Measurements from ENCODE around the gene MAST3. TPM values are rescaled to one million over a fixed set of nuclear protein-coding genes. Genes with fewer than 3 reads are reported as not detected.

Gene MAST3
- total and polyA plus RNA-seq, 2 donors (not counting 3 experiments of a cell fraction or from before 2014, with no cell fraction given), result 1.5 to 2.7 TPM

GRCh38 chr19:18157465-18158063, 60.0 kb downstream of the MAST3 start:
- dilution Hi-C loops (cut with MboI; ENCODE audit: extremely low pct_ligation_motif_present, low sequenced_read_pairs), result no loop called here
- no peaks in the 10 kb centered on the region for H3K9me3 ChIP-seq (replicated peaks; ENCODE audit: control insufficient read depth, insufficient read depth, low read length)
- no peak overlapping the region for H2AFZ ChIP-seq (ENCODE audit: low read depth, low read length)
- no peak overlapping the region for H3K4me2 ChIP-seq (ENCODE audit: insufficient read depth, low read length)
- no peak overlapping the region for H3K4me3 ChIP-seq (replicated peaks in 1 of 3; ENCODE audit: insufficient read depth in 1 of 3, low read depth in 1 of 3, low read length in 3 of 3)
- H3K27ac ChIP-seq (ENCODE audit: insufficient read depth, low read depth, low read length), result no peak overlapping the region
- H3K9me1 ChIP-seq (replicated peaks; ENCODE audit: control insufficient read depth, extremely low read depth, insufficient read depth, low read length), result no peaks in the 10 kb centered on the region
- POLR2A ChIA-PET, result interaction anchor here (0.6 kb wide), 1 partner anchor 12 kb away, joined by 3 read pairs; no protein-coding TSS in a partner anchor
- H3K9ac ChIP-seq (replicated peaks; ENCODE audit: extremely low read depth, insufficient read depth, low read length), result no peak overlapping the region
- peaks cover 0 to 16% of the 10 kb centered on the region in 2 experiments for H3K36me3 ChIP-seq (ENCODE audit: control insufficient read depth in 2 of 2, extremely low read depth in 1 of 2, insufficient read depth in 2 of 2, low read length in 2 of 2)
- TF ChIP-seq FOS (IDR thresholded peaks at IDR 0.05; ENCODE audit: borderline replicate concordance, insufficient read depth, low read length) (no peak), MYC (IDR thresholded peaks at IDR 0.05; ENCODE audit: low read depth, low read length) (no peak), POLR2AphosphoS5 (IDR thresholded peaks at IDR 0.05; ENCODE audit: insufficient read depth, low read depth, low read length) (no peak), POLR2A (IDR thresholded peaks at IDR 0.05; ENCODE audit: low read depth, low read length) (no peak), CTCF (IDR thresholded peaks at IDR 0.05; ENCODE audit: extremely low read depth in 1 of 2, insufficient read depth in 1 of 2, low read depth in 1 of 2, low read length in 2 of 2) (no peak), MAX (IDR thresholded peaks at IDR 0.05; ENCODE audit: insufficient read depth, insufficient read length) (no peak), JUN (IDR thresholded peaks at IDR 0.05; ENCODE audit: borderline replicate concordance, insufficient read depth, insufficient read length, low read depth) (no peak)
- intact Hi-C loops (cut with micrococcal nuclease), result no loop called here
- DNase-seq (ENCODE audit: low read depth, low spot score), result no peak
- peaks cover 23% of the 10 kb centered on the region for H3K4me1 ChIP-seq (ENCODE audit: control insufficient read depth, extremely low read depth, insufficient read depth, low read length)
- FAIRE-seq, result no peak
- BruUV-seq (replicated peaks), result no TSS peak
- CTCF ChIA-PET, result interaction anchor here (1.2 to 1.3 kb wide), 3 partner anchors 11 to 171 kb away, joined by 3 to 7 read pairs (median 4); no protein-coding TSS in a partner anchor
- no peaks in the 10 kb centered on the region for H4K20me1 ChIP-seq (replicated peaks; ENCODE audit: control insufficient read depth, extremely low read depth, insufficient read depth, low read length)
- no peaks in the 10 kb centered on the region for H3K27me3 ChIP-seq (ENCODE audit: control insufficient read depth in 2 of 2, insufficient read depth in 2 of 2, low read length in 2 of 2)
- H3K79me2 ChIP-seq (ENCODE audit: control insufficient read depth, insufficient read depth, low read length), result peaks cover 11% of the 10 kb centered on the region

Data from endothelial cell of umbilical vein (primary cell).